Activated naive CD8-positive, alpha-beta T cell (primary cell): Measurements from ENCODE around the gene L1TD1.
A peak's percentile ranks its signal among the peaks of the same experiment; 100 is the strongest.
"Not testable (repeated sequence)": the region's sequence is repeated elsewhere in the genome, so short reads cannot be mapped to it uniquely, and the experiment has no call there.

Experiments used
- H3K27ac Mint-ChIP-seq: one replicate; pipeline ENCODE4 v1.8.0; 2021; ENCODE audit warnings: mixed read lengths
- H3K27me3 Mint-ChIP-seq: one replicate; pipeline ENCODE4 v1.8.0; 2021; ENCODE audit warnings: mixed read lengths
- H3K36me3 Mint-ChIP-seq: one replicate; pipeline ENCODE4 v1.8.0; 2021; ENCODE audit warnings: mixed read lengths
- H3K4me1 Mint-ChIP-seq: one replicate; pipeline ENCODE4 v1.8.0; 2021; ENCODE audit warnings: low read depth, mixed read lengths
- H3K4me3 Mint-ChIP-seq: one replicate; pipeline ENCODE4 v1.8.0; 2021; ENCODE audit warnings: mild to moderate bottlenecking, mixed read lengths
- H3K9me3 Mint-ChIP-seq: one replicate; pipeline ENCODE4 v1.8.0; 2021; ENCODE audit warnings: low read depth, mixed read lengths

The L1TD1 gene, protein sequence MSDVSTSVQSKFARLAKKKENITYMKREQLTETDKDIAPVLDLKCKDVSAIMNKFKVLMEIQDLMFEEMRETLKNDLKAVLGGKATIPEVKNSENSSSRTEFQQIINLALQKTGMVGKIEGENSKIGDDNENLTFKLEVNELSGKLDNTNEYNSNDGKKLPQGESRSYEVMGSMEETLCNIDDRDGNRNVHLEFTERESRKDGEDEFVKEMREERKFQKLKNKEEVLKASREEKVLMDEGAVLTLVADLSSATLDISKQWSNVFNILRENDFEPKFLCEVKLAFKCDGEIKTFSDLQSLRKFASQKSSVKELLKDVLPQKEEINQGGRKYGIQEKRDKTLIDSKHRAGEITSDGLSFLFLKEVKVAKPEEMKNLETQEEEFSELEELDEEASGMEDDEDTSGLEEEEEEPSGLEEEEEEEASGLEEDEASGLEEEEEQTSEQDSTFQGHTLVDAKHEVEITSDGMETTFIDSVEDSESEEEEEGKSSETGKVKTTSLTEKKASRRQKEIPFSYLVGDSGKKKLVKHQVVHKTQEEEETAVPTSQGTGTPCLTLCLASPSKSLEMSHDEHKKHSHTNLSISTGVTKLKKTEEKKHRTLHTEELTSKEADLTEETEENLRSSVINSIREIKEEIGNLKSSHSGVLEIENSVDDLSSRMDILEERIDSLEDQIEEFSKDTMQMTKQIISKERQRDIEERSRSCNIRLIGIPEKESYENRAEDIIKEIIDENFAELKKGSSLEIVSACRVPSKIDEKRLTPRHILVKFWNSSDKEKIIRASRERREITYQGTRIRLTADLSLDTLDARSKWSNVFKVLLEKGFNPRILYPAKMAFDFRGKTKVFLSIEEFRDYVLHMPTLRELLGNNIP

DNA sequence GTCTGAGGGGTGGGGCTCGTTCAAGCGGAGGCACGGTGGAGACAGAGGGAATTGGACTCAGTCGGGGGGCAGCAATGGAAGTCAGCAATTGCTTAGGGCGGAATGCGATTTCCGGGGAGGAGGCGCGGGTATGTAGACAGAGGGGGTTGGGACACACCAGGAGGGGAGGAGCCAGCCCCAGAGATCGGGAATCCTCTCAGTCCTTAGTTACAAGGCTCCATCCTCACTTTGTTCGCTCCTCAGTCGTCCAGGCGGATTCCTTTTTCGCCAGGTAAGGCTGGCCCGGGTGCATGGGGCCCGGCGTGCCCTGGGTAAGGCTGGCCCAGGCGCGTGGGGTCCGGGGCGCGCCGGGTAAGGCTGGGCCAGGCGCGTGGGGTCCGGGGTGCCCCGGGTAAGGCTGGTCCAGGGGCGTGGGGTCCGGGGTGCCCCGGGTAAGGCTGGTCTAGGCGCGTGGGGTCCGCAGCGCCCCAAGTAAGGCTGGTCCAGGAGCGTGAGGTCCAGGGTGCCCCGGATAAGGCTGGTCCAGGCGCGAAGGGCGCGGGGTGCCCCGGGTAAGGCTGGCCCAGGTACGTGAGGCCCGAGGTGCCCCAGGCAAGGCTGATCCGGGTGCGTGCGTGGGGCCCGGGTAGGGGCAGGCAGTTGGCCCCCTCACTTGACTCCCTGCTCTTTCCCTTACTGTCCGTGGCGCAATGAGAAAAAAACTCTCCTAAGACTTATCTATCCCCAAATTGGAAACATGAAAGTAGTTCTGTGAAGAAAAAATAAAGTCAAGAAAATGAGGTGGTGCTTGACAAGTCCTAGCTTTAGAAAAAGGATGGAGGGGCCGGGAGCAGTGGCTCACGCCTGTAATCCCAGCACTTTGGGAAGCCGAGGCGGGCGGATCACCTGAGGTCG is at the start of gene L1TD1:
Gene L1TD1 (plus strand): TSS at position 199 of the 894 bp plus-strand sequence. CDS start 11,780 bp downstream, outside the sequence.
- Mint-ChIP-seq H3K27me3 (peaks cover 19% of the 10 kb centered on the region), H3K27ac (no peak within 1 kb of the TSS), H3K9me3 (no peaks in the 10 kb centered on the region), H3K4me3 (peak within 1 kb of the TSS; percentile 21), H3K4me1 (peaks cover 11% of the 10 kb centered on the region), H3K36me3 (no peaks in the 10 kb centered on the region)

DNA sequence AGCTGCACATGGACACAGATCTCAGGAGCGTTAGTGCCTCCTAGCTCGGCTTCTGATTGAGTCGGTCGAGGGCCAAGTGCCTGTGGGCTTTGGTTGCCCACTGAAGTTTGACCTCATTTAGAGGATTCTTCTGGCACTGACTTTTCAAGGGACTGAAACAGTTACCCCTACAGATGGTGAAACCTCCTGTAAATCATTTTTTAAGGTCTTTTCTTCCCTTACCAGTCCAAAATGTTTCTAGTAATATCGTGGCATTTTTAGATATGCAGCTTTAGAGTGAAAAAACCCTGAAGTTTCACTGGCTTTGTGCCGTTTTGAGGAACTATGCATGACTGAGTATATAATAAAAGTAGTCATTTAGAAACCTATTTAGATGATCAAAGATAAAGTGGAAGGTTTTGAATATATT is 34.7 kb upstream of the L1TD1 start:
- H3K27ac Mint-ChIP-seq, result no peak overlapping the region
- H3K27me3 Mint-ChIP-seq, result no peaks in the 10 kb centered on the region
- peaks cover 2% of the 10 kb centered on the region for H3K36me3 Mint-ChIP-seq
- no peak overlapping the region for H3K4me3 Mint-ChIP-seq
- H3K9me3 Mint-ChIP-seq, result no peaks in the 10 kb centered on the region
- H3K4me1 Mint-ChIP-seq, result no peaks in the 10 kb centered on the region

DNA sequence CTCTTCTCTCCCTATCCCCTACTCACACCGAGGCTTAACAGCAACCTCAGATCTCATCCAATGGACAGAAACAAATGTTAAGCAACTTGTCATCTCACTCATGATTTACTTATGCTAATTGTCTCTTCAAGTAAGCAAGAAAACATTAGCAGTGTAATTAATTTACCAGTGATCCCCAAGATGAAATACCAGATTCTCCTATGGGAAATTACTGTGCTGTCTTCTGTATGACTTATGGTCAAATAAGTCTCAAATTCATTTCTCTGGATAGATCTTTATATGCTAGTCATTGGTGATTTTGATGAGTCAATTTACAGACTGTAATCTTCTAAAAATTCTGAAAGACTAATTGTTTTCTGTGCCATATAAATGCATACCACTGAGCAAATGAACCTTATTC is 32.9 kb upstream of the L1TD1 start:
- peaks cover 2% of the 10 kb centered on the region for H3K36me3 Mint-ChIP-seq
- no peaks in the 10 kb centered on the region for H3K27me3 Mint-ChIP-seq

DNA sequence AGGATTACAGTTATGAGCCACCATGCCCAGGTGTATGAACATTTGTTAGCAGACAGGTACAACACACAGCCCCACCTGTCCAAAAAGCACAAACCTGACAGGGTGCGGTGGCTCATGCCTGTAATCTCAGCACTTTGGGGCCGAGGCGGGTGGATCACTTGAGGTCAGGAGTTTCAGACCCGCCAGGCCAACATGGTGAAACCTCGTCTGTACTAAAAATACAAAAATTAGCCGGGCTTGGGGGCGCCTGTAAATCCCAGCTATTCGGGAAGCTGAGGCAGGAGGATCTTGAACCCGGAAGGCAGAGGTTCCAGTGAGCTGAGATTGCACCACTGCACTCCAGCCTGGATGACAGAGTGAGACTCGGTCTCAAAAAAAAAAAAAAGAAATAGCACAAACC is 24.3 kb upstream of the L1TD1 start:
- H3K27me3 Mint-ChIP-seq, H3K4me1 Mint-ChIP-seq, H3K27ac Mint-ChIP-seq, H3K4me3 Mint-ChIP-seq, H3K36me3 Mint-ChIP-seq, H3K9me3 Mint-ChIP-seq: not testable (repeated sequence)

More for the DNA sequence above, 32.9 kb upstream of the L1TD1 start:
- Mint-ChIP-seq H3K4me1 (no peaks in the 10 kb centered on the region), H3K9me3 (no peaks in the 10 kb centered on the region), H3K4me3 (no peak overlapping the region), H3K27ac (no peak overlapping the region)

DNA sequence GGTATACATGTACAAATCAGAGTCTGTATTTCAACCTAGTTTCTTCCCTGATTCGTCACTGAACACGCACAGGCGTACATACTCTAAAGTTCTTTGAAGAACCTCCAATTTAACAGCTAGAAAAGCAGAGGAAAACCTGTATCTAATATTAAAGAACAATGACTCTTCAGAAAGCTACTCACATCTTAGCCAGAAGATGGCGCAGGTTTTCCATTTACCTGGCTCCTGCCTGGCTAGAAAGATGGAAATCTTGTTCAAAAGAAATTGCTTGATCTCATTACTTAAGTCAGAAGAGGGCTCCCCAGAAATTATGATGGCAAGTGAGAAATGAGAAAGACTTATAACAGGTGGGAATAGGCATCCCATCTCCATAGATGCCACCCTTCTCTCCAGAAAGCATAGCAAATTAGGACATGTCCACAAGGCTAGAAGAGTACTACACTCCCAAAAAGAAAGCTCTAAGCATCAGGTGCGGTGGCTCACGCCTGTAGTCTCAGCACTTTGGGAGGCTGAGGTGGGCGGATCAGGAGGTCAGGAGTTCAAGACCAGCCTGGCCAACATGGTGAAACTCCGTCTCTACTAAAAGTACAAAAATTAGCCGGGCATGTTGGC is 19.0 kb upstream of the L1TD1 start:
- no peaks in the 10 kb centered on the region for H3K4me1 Mint-ChIP-seq

DNA sequence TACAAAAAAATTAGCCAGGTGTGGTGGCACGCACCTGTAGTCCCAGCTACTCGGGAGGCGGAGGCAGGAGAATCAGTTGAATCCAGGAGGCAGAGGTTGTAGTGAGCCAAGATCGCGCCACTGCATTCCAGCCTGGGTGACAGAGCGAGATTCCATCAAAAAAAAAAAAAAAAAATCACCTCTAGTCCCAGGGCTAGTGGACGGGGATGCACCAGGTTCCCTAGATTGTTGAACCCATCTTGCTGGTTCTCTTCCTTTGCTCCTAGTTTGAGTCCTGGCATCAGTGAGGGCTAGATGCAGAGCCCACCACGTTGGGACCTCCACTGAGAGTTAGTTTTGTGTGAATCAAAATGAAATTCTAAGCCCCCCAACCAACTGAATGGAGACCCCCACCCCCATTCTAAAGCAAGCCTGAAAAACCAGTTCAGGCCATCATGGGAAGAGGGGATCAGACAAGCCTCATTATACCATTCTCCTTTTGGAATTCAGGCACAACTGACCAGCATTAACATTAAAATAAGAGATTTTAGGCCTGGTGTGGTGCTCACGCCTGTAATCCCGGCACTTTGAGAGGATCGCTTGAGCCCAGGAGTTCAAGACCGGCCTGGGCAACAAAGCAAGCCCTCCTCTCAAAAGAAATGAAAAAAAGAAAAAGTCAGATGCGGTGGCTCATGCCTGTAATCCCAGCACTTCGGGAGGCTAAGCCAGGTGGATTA is 17.9 kb upstream of the L1TD1 start:
- Mint-ChIP-seq H3K4me1 (no peaks in the 10 kb centered on the region), H3K36me3 (no peaks in the 10 kb centered on the region), H3K4me3 (no peak overlapping the region), H3K9me3 (no peaks in the 10 kb centered on the region), H3K27ac (no peak overlapping the region), H3K27me3 (no peaks in the 10 kb centered on the region)

More for the DNA sequence above, 19.0 kb upstream of the L1TD1 start:
- H3K9me3 Mint-ChIP-seq, result no peaks in the 10 kb centered on the region
- no peak overlapping the region for H3K4me3 Mint-ChIP-seq
- no peak overlapping the region for H3K27ac Mint-ChIP-seq
- H3K27me3 Mint-ChIP-seq, result peaks cover 1% of the 10 kb centered on the region
- no peaks in the 10 kb centered on the region for H3K36me3 Mint-ChIP-seq

DNA sequence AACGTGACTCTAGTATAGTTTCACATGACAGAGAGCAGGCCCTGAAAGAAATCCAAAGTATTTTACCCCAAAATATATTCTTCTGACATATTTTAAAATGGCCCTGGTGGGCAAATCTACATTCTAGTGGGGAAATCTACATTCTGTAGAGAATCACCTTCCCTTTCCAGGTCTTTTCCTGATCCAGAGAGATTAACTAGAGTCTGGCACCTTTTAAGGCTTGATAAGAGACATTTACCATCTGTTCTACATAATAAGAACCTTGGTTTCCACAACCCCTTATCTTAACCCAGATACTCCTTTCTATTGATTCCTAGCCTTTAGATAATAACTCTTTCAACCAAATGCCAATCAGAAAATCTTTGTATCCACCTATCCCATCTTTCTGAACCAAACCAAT is 17.0 kb upstream of the L1TD1 start:
- no peak overlapping the region for H3K27ac Mint-ChIP-seq
- no peak overlapping the region for H3K4me3 Mint-ChIP-seq
- no peaks in the 10 kb centered on the region for H3K9me3 Mint-ChIP-seq
- no peaks in the 10 kb centered on the region for H3K36me3 Mint-ChIP-seq
- no peaks in the 10 kb centered on the region for H3K27me3 Mint-ChIP-seq
- no peaks in the 10 kb centered on the region for H3K4me1 Mint-ChIP-seq

DNA sequence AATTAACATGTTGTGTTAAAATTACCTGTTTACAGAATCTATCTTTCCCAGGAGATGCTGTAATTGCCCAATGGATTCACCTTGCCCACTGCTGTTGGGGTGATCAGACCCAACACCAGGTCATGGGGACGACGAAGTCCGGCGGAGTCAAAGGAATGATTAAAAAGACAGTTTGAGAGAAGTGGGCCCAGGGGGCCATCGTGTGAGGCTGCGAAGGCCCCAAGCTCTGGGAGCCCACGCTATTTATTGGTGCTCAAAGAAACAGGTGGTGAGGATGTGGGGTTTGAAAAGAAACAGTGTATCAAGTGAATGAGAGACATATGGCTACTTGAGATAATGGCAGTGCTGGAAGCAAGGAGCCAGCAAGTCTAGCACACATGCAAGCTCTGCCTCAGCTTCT is 16.3 kb upstream of the L1TD1 start:
- Mint-ChIP-seq H3K9me3 (no peaks in the 10 kb centered on the region), H3K27ac (no peak overlapping the region), H3K27me3 (no peaks in the 10 kb centered on the region), H3K36me3 (no peaks in the 10 kb centered on the region), H3K4me1 (no peaks in the 10 kb centered on the region), H3K4me3 (no peak overlapping the region)

DNA sequence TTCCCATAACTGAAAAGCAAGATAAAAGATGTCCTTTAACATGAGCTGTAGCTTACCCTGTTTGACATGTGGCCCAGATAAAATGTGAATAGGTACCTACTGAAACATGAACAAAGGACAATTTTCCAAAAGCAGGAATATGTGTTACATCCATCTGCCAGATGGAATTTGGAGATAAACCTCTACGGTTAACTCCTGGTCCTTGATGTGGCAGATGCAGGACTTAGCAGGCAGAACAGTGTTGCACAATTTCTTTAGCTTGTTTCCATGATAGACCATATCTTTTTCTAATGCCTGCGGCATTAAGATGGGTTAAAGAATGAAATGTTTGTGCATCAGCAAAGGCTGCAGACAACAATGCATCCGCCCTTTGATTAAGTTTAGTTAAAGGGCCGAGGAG is 14.6 kb upstream of the L1TD1 start:
- not testable (repeated sequence) for H3K27ac Mint-ChIP-seq, H3K36me3 Mint-ChIP-seq, H3K27me3 Mint-ChIP-seq, H3K4me3 Mint-ChIP-seq, H3K9me3 Mint-ChIP-seq, H3K4me1 Mint-ChIP-seq

DNA sequence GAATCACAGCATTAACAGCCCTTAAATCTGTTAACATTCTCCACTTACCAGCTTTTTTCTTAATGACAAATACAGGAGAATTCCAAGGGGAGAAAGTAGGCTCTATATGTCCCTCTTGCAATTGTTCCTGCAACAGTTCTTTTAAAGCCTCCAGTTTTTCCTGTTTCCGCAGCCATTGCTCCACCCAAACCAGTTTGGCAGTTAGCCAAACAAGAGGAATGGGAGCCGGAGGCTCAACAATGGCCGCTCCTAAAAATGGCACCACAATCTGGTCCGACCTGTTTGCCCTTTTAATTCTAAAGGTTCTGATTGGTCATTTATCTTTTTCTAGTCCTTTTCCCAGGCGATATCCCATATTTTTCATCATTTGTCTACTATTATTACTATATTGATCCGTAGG is 14.0 kb upstream of the L1TD1 start:
- Mint-ChIP-seq H3K4me1 (no peaks in the 10 kb centered on the region), H3K9me3 (no peaks in the 10 kb centered on the region), H3K27ac (no peak overlapping the region), H3K36me3 (no peaks in the 10 kb centered on the region), H3K4me3 (no peak overlapping the region), H3K27me3 (peaks cover 1% of the 10 kb centered on the region)

DNA sequence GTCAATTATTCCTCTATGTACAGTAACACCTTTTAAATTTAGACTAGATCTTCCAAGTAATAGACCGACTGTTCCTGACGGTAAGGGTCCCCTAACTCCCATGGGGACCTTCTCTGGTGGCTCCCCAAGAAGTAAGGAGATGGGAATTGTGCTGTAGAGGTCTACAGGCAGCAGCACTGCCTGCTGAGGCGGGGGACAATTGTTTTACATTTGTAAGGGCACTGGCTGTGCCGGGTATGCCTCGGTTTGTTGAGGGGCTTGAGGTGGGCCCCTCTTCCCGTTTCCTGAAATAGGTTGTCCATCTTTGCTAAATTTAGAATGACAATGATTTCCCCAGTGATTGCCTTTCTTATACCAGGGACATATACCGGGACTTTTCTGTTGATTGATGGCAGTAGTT is 13.1 kb upstream of the L1TD1 start:
- Mint-ChIP-seq H3K36me3 (no peaks in the 10 kb centered on the region), H3K4me1 (no peaks in the 10 kb centered on the region), H3K27ac (no peak overlapping the region), H3K9me3 (no peaks in the 10 kb centered on the region), H3K4me3 (no peak overlapping the region), H3K27me3 (peaks cover 1% of the 10 kb centered on the region)

DNA sequence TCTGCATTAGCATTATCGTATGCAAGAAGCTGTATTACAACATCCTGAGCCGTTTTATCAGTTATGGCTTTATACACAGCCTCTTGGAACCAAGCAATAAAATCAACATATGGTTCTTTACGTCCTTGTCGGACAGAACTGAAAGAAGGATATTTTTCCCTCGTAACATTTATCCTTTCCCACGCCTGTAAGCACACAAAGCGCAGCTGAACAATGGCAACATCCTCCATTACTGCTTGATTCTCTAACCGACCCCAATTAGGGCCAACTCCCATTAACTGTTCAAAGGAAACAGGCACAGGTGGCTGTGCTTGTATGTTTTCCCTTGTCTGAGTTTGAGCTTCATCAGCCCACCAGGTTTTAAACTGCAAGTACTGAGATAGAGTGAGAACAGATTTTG is 12.5 kb upstream of the L1TD1 start:
- not testable (repeated sequence) for H3K4me3 Mint-ChIP-seq, H3K27ac Mint-ChIP-seq, H3K36me3 Mint-ChIP-seq, H3K27me3 Mint-ChIP-seq, H3K9me3 Mint-ChIP-seq, H3K4me1 Mint-ChIP-seq

DNA sequence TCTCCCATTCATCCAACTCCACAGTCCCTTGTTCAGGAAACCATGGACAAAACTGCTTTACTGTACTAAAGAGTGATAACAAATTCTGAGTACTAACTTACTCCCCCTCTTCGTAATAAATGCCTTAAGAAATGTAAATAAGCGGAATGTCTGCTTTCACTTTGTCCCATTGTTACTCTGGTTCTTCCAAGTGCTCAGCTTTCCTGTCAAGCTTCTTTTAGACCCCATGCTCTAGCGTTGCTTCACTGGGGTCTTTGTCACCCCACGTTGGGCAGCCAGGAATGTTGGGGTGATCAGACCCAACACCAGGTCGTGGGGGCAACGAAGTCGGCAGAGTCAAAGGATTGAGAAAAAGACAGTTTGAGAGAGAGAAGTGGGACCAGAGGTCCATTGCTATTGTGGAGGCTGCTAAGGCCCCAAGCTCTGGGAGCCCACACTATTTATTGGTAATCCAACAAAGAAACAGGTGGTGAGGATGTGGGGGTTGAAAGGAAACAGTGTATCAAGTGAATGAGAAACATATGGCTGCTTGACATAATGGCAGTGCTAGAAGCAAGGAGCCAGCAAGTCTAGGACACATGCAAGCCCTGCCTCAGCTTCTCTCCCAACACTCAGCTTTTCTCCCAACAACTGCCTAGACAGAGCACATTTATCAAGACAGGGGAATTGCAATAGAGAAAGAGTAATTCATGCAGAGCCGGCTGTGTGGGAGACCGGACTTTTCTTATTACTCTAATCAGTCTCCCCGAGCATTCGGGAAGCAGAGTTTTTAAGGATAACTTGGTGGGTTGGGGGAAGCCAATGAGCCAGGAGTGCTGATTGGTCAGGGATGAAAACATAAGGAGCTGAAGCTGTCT is 11.3 kb upstream of the L1TD1 start:
- H3K4me1 Mint-ChIP-seq, H3K27ac Mint-ChIP-seq, H3K4me3 Mint-ChIP-seq, H3K9me3 Mint-ChIP-seq, H3K36me3 Mint-ChIP-seq, H3K27me3 Mint-ChIP-seq: not testable (repeated sequence)
